Natural killer cell treated with Interleukin-12 subunit alpha and Interleukin-12 subunit beta and Interleukin-15 and Interleukin-18, amount 100 ng/mL, for 72 hours (primary cell): ENCODE measurements around the gene ROBO1. TPM values are rescaled to one million over a fixed set of nuclear protein-coding genes. Genes with fewer than 3 reads are reported as not detected.

ENCODE experiments used
- ATAC-seq, 2 donors: fragments of 150-1000 bp; cut with Tn5 transposase in 1 of 2; sonication (Bioruptor Pico), chemical (Tn5 transposase) in 1 of 2; 2 replicates each; pipeline ENCODE4 v1.10.0; 2021
- DNase-seq: peaks from one replicate; pipeline ENCODE4 v3.0.0; 2022; ENCODE audit warnings: low spot score
- H3K27ac Mint-ChIP-seq, 2 donors: 1 replicate in 1 of 2; 2 replicates in 1 of 2; pipeline ENCODE4 v1.8.0; 2022; ENCODE audit warnings: mixed read lengths in 2 of 2, mild to moderate bottlenecking in 1 of 2, moderate library complexity in 1 of 2
- H3K27me3 Mint-ChIP-seq, 2 donors: 1 replicate in 1 of 2; 2 replicates in 1 of 2; pipeline ENCODE4 v1.8.0; 2022; ENCODE audit warnings: mixed read lengths in 2 of 2
- H3K36me3 Mint-ChIP-seq: one replicate; pipeline ENCODE4 v1.8.0; 2022; ENCODE audit warnings: mixed read lengths
- H3K4me1 Mint-ChIP-seq, 2 donors: 1 replicate in 1 of 2; 2 replicates in 1 of 2; pipeline ENCODE4 v1.8.0; 2022; ENCODE audit warnings: low read depth in 2 of 2, mixed read lengths in 2 of 2, mild to moderate bottlenecking in 1 of 2
- H3K4me3 Mint-ChIP-seq: one replicate; pipeline ENCODE4 v1.8.0; 2022; ENCODE audit warnings: mixed read lengths
- H3K9me3 Mint-ChIP-seq: 2 replicates; pipeline ENCODE4 v1.8.0; 2022; ENCODE audit warnings: mixed read lengths
- total RNA-seq, 2 donors: library from RNA; stranded (reverse); gene quantifications; one replicate each; pipeline ENCODE4 v1.2.3, GENCODE V29; 2022

ROBO1 gene
- total RNA-seq, 2 donors from 2014 or later: 0.05 TPM; not detected in 1

- Mint-ChIP-seq H3K27me3 (no peaks in the 10 kb centered on the region), H3K4me3 (no peak overlapping the region), H3K36me3 (no peaks in the 10 kb centered on the region), H3K4me1 (no peaks in the 10 kb centered on the region), H3K9me3 (no peaks in the 10 kb centered on the region), H3K27ac (no peak overlapping the region)
- ATAC-seq: no peak
- no peak for DNase-seq
Observed at GRCh38 chr3:78629544-78629943, 1138.3 kb downstream of the ROBO1 start.

GRCh38 chr3:78621061-78621716, 1146.6 kb downstream of the ROBO1 start:
- H3K4me3 Mint-ChIP-seq: no peak overlapping the region
- no peaks in the 10 kb centered on the region for H3K36me3 Mint-ChIP-seq
- no peaks in the 10 kb centered on the region for H3K4me1 Mint-ChIP-seq
- DNase-seq (no peak), ATAC-seq (no peak)
- no peaks in the 10 kb centered on the region for H3K27me3 Mint-ChIP-seq
- no peaks in the 10 kb centered on the region for H3K9me3 Mint-ChIP-seq
- H3K27ac Mint-ChIP-seq: no peak overlapping the region

- no peak overlapping the region for H3K4me3 Mint-ChIP-seq
- no peak for DNase-seq
- no peak for ATAC-seq
- H3K27ac Mint-ChIP-seq: no peak overlapping the region
- H3K36me3 Mint-ChIP-seq: no peaks in the 10 kb centered on the region
- H3K9me3 Mint-ChIP-seq: no peaks in the 10 kb centered on the region
- H3K27me3 Mint-ChIP-seq: no peaks in the 10 kb centered on the region
- no peaks in the 10 kb centered on the region for H3K4me1 Mint-ChIP-seq
Observed at GRCh38 chr3:78614486-78614885, 1153.3 kb downstream of the ROBO1 start.

GRCh38 chr3:78613421-78613879, 1154.3 kb downstream of the ROBO1 start:
- H3K27ac Mint-ChIP-seq: no peak overlapping the region
- DNase-seq (no peak), ATAC-seq (no peak)
- no peaks in the 10 kb centered on the region for H3K36me3 Mint-ChIP-seq
- H3K4me3 Mint-ChIP-seq: no peak overlapping the region
- no peaks in the 10 kb centered on the region for H3K4me1 Mint-ChIP-seq
- H3K27me3 Mint-ChIP-seq: no peaks in the 10 kb centered on the region
- peaks cover 4% of the 10 kb centered on the region for H3K9me3 Mint-ChIP-seq

GRCh38 chr3:78611278-78611677, 1156.5 kb downstream of the ROBO1 start:
- DNase-seq: no peak

GRCh38 chr3:78610462-78611125, 1157.2 kb downstream of the ROBO1 start:
- ATAC-seq: no peak
- H3K9me3 Mint-ChIP-seq: peaks cover 11% of the 10 kb centered on the region
- no peaks in the 10 kb centered on the region for H3K4me1 Mint-ChIP-seq
- H3K4me3 Mint-ChIP-seq: no peak overlapping the region
- DNase-seq: no peak
- H3K36me3 Mint-ChIP-seq: peaks cover 10% of the 10 kb centered on the region
- no peak overlapping the region for H3K27ac Mint-ChIP-seq
- no peaks in the 10 kb centered on the region for H3K27me3 Mint-ChIP-seq

More at GRCh38 chr3:78611278-78611677, 1156.5 kb downstream of the ROBO1 start:
- H3K36me3 Mint-ChIP-seq: peaks cover 5% of the 10 kb centered on the region
- H3K4me3 Mint-ChIP-seq: no peak overlapping the region
- H3K4me1 Mint-ChIP-seq: no peaks in the 10 kb centered on the region
- no peak overlapping the region for H3K27ac Mint-ChIP-seq
- H3K9me3 Mint-ChIP-seq: peaks cover 11% of the 10 kb centered on the region
- ATAC-seq: no peak
- no peaks in the 10 kb centered on the region for H3K27me3 Mint-ChIP-seq

- no peak overlapping the region for H3K27ac Mint-ChIP-seq
- ATAC-seq (no peak), DNase-seq (no peak)
- H3K9me3 Mint-ChIP-seq: peaks cover 11% of the 10 kb centered on the region
- H3K4me3 Mint-ChIP-seq: no peak overlapping the region
- no peaks in the 10 kb centered on the region for H3K27me3 Mint-ChIP-seq
- no peaks in the 10 kb centered on the region for H3K4me1 Mint-ChIP-seq
- H3K36me3 Mint-ChIP-seq: peaks cover 16% of the 10 kb centered on the region
Observed at GRCh38 chr3:78606756-78607155, 1161.0 kb downstream of the ROBO1 start.

- Mint-ChIP-seq H3K36me3 (peaks cover 16% of the 10 kb centered on the region), H3K4me1 (no peaks in the 10 kb centered on the region), H3K27ac (no peak overlapping the region), H3K27me3 (no peaks in the 10 kb centered on the region), H3K9me3 (peaks cover 11% of the 10 kb centered on the region), H3K4me3 (no peak overlapping the region)
- no peak for ATAC-seq
- DNase-seq: no peak
Observed at GRCh38 chr3:78605178-78605577, 1162.6 kb downstream of the ROBO1 start.

- Mint-ChIP-seq H3K27ac (no peak overlapping the region), H3K36me3 (peaks cover 16% of the 10 kb centered on the region), H3K4me3 (no peak overlapping the region), H3K9me3 (peaks cover 11% of the 10 kb centered on the region), H3K27me3 (no peaks in the 10 kb centered on the region), H3K4me1 (no peaks in the 10 kb centered on the region)
- ATAC-seq (no peak), DNase-seq (no peak)
Observed at GRCh38 chr3:78604341-78604740, 1163.5 kb downstream of the ROBO1 start.

- ATAC-seq (no peak), DNase-seq (no peak)
- H3K27ac Mint-ChIP-seq: no peak overlapping the region
- peaks cover 10% of the 10 kb centered on the region for H3K36me3 Mint-ChIP-seq
- no peaks in the 10 kb centered on the region for H3K4me1 Mint-ChIP-seq
- no peaks in the 10 kb centered on the region for H3K27me3 Mint-ChIP-seq
- peaks cover under 1% of the 10 kb centered on the region for H3K9me3 Mint-ChIP-seq
- H3K4me3 Mint-ChIP-seq: no peak overlapping the region
Observed at GRCh38 chr3:78601249-78601648, 1166.5 kb downstream of the ROBO1 start.

- Mint-ChIP-seq H3K4me3 (no peak overlapping the region), H3K27me3 (no peaks in the 10 kb centered on the region), H3K36me3 (peaks cover 11% of the 10 kb centered on the region), H3K4me1 (no peaks in the 10 kb centered on the region), H3K9me3 (peaks cover 11% of the 10 kb centered on the region), H3K27ac (no peak overlapping the region)
- ATAC-seq: no peak
- DNase-seq: no peak
Observed at GRCh38 chr3:78589778-78590177, 1178.0 kb downstream of the ROBO1 start.

- Mint-ChIP-seq H3K36me3 (peaks cover 13% of the 10 kb centered on the region), H3K27me3 (no peaks in the 10 kb centered on the region), H3K4me3 (no peak overlapping the region), H3K9me3 (peaks cover 13% of the 10 kb centered on the region), H3K4me1 (no peaks in the 10 kb centered on the region), H3K27ac (no peak overlapping the region)
- DNase-seq (no peak), ATAC-seq (no peak)
Observed at GRCh38 chr3:78588906-78589621, 1178.7 kb downstream of the ROBO1 start.

- Mint-ChIP-seq H3K9me3 (peaks cover 22% of the 10 kb centered on the region), H3K4me1 (no peaks in the 10 kb centered on the region), H3K4me3 (no peak overlapping the region), H3K27ac (no peak overlapping the region), H3K27me3 (no peaks in the 10 kb centered on the region), H3K36me3 (peaks cover 11% of the 10 kb centered on the region)
- ATAC-seq (no peak), DNase-seq (no peak)
Observed at GRCh38 chr3:78580681-78581080, 1187.1 kb downstream of the ROBO1 start.

- H3K36me3 Mint-ChIP-seq: peaks cover 4% of the 10 kb centered on the region
- no peak for ATAC-seq
- no peaks in the 10 kb centered on the region for H3K4me1 Mint-ChIP-seq
- H3K27me3 Mint-ChIP-seq: no peaks in the 10 kb centered on the region
- DNase-seq: no peak
- H3K27ac Mint-ChIP-seq: no peak overlapping the region
- H3K9me3 Mint-ChIP-seq: peaks cover 14% of the 10 kb centered on the region
- no peak overlapping the region for H3K4me3 Mint-ChIP-seq
Observed at GRCh38 chr3:78571486-78571885, 1196.3 kb downstream of the ROBO1 start.
